H9 (cell line): ENCODE data around the gene PPP1R13B. TPM values are rescaled to one million over a fixed set of nuclear protein-coding genes. Genes with fewer than 3 reads are reported as not detected.
A peak's percentile ranks its signal among the peaks of the same experiment; 100 is the strongest.

Source experiments
- DNase-seq: peaks from one replicate; pipeline ENCODE4 v3.0.0-alpha.2; 2017
- H2AFZ ChIP-seq: one replicate; pipeline ENCODE4 v1.6.1; 2013; ENCODE audit warnings: mild to moderate bottlenecking, low read length, control low read depth, moderate library complexity
- H2AK5ac ChIP-seq: 2 replicates; pipeline ENCODE4 v1.6.1; 2013; ENCODE audit warnings: low read length, control low read depth, mixed read lengths; ENCODE audit not compliant: insufficient read length
- H2BK120ac ChIP-seq: one replicate; pipeline ENCODE4 v1.6.1; 2013; ENCODE audit warnings: low read depth, mild to moderate bottlenecking, low read length, control low read depth, inconsistent platforms; ENCODE audit not compliant: poor library complexity, severe bottlenecking
- H2BK12ac ChIP-seq: 2 replicates; pipeline ENCODE4 v1.6.1; 2013; ENCODE audit warnings: low read length, control low read depth, mixed read lengths, low read depth; ENCODE audit not compliant: insufficient read length
- H2BK15ac ChIP-seq: 2 replicates; pipeline ENCODE4 v1.6.1; 2013; ENCODE audit warnings: low read depth, low read length, control low read depth
- H2BK20ac ChIP-seq: one replicate; pipeline ENCODE4 v1.6.1; 2013; ENCODE audit warnings: low read depth, mild to moderate bottlenecking, low read length, control low read depth, inconsistent platforms; ENCODE audit not compliant: poor library complexity, severe bottlenecking
- H2BK5ac ChIP-seq: 2 replicates; pipeline ENCODE4 v1.6.1; 2013; ENCODE audit warnings: low read length, control low read depth, mixed read lengths; ENCODE audit not compliant: insufficient read length
- H3K14ac ChIP-seq: 2 replicates; pipeline ENCODE4 v1.6.1; 2013; ENCODE audit warnings: low read length, control low read depth; ENCODE audit not compliant: insufficient read depth
- H3K18ac ChIP-seq: 2 replicates; pipeline ENCODE4 v1.6.1; 2013; ENCODE audit warnings: low read depth, mild to moderate bottlenecking, mixed read lengths, low read length, control low read depth; ENCODE audit not compliant: insufficient read length
- H3K23ac ChIP-seq: 2 replicates; pipeline ENCODE4 v1.6.1; 2013; ENCODE audit warnings: low read length, control low read depth, mixed read lengths, low read depth; ENCODE audit not compliant: insufficient read length
- H3K23me2 ChIP-seq: 2 replicates; pipeline ENCODE4 v1.6.1; 2013; ENCODE audit warnings: low read depth, mild to moderate bottlenecking, mixed read lengths, low read length, control low read depth; ENCODE audit not compliant: insufficient read length, poor library complexity, severe bottlenecking
- H3K27ac ChIP-seq: 2 replicates; pipeline ENCODE4 v1.5.1; 2013; ENCODE audit warnings: low read length, control low read depth, mixed read lengths, low read depth; ENCODE audit not compliant: insufficient read length
- H3K27me3 ChIP-seq: 2 replicates; pipeline ENCODE4 v1.6.1; 2013; ENCODE audit warnings: low read length, control low read depth, inconsistent platforms; ENCODE audit not compliant: insufficient read depth
- H3K4ac ChIP-seq: 2 replicates; pipeline ENCODE4 v1.6.1; 2013; ENCODE audit warnings: low read depth, mild to moderate bottlenecking, control low read depth, inconsistent platforms, low read length, moderate library complexity
- H3K4me1 ChIP-seq: 2 replicates; pipeline ENCODE4 v1.6.1; 2013; ENCODE audit warnings: low read length, control low read depth, inconsistent platforms; ENCODE audit not compliant: insufficient read depth
- H3K4me2 ChIP-seq: 2 replicates; pipeline ENCODE4 v1.6.1; 2013; ENCODE audit warnings: low read length, control low read depth, mixed read lengths; ENCODE audit not compliant: insufficient read length, insufficient read depth
- H3K56ac ChIP-seq: 2 replicates; pipeline ENCODE4 v1.6.1; 2013; ENCODE audit warnings: low read depth, mild to moderate bottlenecking, mixed read lengths, low read length, control low read depth; ENCODE audit not compliant: insufficient read length
- H3K79me1 ChIP-seq: 2 replicates; pipeline ENCODE4 v1.6.1; 2013; ENCODE audit warnings: low read depth, mild to moderate bottlenecking, moderate library complexity, low read length, control low read depth, inconsistent platforms; ENCODE audit not compliant: insufficient read depth, poor library complexity, severe bottlenecking
- H3K79me2 ChIP-seq: 2 replicates; pipeline ENCODE4 v1.6.1; 2013; ENCODE audit warnings: low read length, control low read depth, inconsistent platforms; ENCODE audit not compliant: insufficient read depth
- H3K9ac ChIP-seq: 2 replicates; pipeline ENCODE4 v1.6.1; 2013; ENCODE audit warnings: low read length, control low read depth, mixed read lengths; ENCODE audit not compliant: insufficient read length; ENCODE audit errors: extremely low read depth
- H3K9me3 ChIP-seq: one replicate; pipeline ENCODE4 v1.6.1; 2013; ENCODE audit warnings: low read depth, low read length, inconsistent platforms; ENCODE audit not compliant: control insufficient read depth
- H3T11ph ChIP-seq: one replicate; pipeline ENCODE4 v1.6.1; 2013; ENCODE audit warnings: mild to moderate bottlenecking, low read length, control low read depth, inconsistent platforms
- H4K20me1 ChIP-seq: one replicate; pipeline ENCODE4 v1.6.1; 2013; ENCODE audit not compliant: control insufficient read depth, insufficient read length, insufficient read depth
- H4K5ac ChIP-seq: 2 replicates; pipeline ENCODE4 v1.6.1; 2013; ENCODE audit warnings: low read depth, mild to moderate bottlenecking, mixed read lengths, low read length, control low read depth; ENCODE audit not compliant: insufficient read length
- H4K8ac ChIP-seq: replicated peaks from 2 replicates; pipeline ENCODE4 v1.6.1; 2013; ENCODE audit warnings: low read length, control low read depth, mixed read lengths, low read depth; ENCODE audit not compliant: insufficient read length
- H4K91ac ChIP-seq: 2 replicates; pipeline ENCODE4 v1.6.1; 2013; ENCODE audit warnings: low read depth, mild to moderate bottlenecking, moderate library complexity, mixed read lengths, low read length, control low read depth; ENCODE audit not compliant: insufficient read length
- H3K27ac Mint-ChIP-seq, 3 experiments: 2 replicates in 2 of 3; 3 replicates in 1 of 3; pipeline ENCODE4 v1.8.0; 2020 to 2021; ENCODE audit warnings: mixed read lengths in 3 of 3, mild to moderate bottlenecking in 1 of 3, moderate library complexity in 1 of 3
- H3K27me3 Mint-ChIP-seq: 2 replicates; pipeline ENCODE4 v1.8.0; 2021; ENCODE audit warnings: low read depth, mild to moderate bottlenecking, moderate library complexity, mixed read lengths
- H3K36me3 Mint-ChIP-seq, 3 experiments: 2 replicates in 2 of 3; 3 replicates in 1 of 3; pipeline ENCODE4 v1.8.0; 2020 to 2021; ENCODE audit warnings: low read depth in 3 of 3, mixed read lengths in 3 of 3; ENCODE audit not compliant: insufficient read depth in 1 of 3
- H3K4me1 Mint-ChIP-seq, 2 experiments: 2 replicates each; pipeline ENCODE4 v1.8.0; 2020; ENCODE audit warnings: mixed read lengths in 2 of 2
- H3K4me3 Mint-ChIP-seq, 2 experiments: 2 replicates in 1 of 2; 3 replicates in 1 of 2; pipeline ENCODE4 v1.8.0; 2020 to 2021; ENCODE audit warnings: mild to moderate bottlenecking in 2 of 2, mixed read lengths in 2 of 2, moderate library complexity in 1 of 2
- H3K9me3 Mint-ChIP-seq, 2 experiments: 2 replicates in 1 of 2; 3 replicates in 1 of 2; pipeline ENCODE4 v1.8.0; 2020; ENCODE audit warnings: mild to moderate bottlenecking in 2 of 2, mixed read lengths in 2 of 2, moderate library complexity in 1 of 2
- CTCF ChIP-seq: fragments of 200-600 bp; sonication (generic); conservative IDR thresholded peaks from 3 replicates; pipeline ENCODE4 v1.8.0; 2021; ENCODE audit warnings: antibody characterized with exemption, mild to moderate bottlenecking
- WGBS: extraction: QIAGEN DNeasy Blood & Tissue Kit; methylation state at CpG from one replicate; pipeline ENCODE4 v1.1.7; 2013; ENCODE audit warnings: missing lambda C conversion rate, low lambda C conversion rate, mixed read lengths; ENCODE audit not compliant: insufficient read length; ENCODE audit errors: extremely low coverage; 5-methylcytosine and 5-hydroxymethylcytosine counted together
- total RNA-seq: library from RNA; stranded (reverse); gene quantifications from 2 replicates; pipeline ENCODE4 v1.2.1, GENCODE V29; 2021

PPP1R13B gene
- total RNA-seq, 1 experiment from 2014 or later = 6.0 TPM

DNA sequence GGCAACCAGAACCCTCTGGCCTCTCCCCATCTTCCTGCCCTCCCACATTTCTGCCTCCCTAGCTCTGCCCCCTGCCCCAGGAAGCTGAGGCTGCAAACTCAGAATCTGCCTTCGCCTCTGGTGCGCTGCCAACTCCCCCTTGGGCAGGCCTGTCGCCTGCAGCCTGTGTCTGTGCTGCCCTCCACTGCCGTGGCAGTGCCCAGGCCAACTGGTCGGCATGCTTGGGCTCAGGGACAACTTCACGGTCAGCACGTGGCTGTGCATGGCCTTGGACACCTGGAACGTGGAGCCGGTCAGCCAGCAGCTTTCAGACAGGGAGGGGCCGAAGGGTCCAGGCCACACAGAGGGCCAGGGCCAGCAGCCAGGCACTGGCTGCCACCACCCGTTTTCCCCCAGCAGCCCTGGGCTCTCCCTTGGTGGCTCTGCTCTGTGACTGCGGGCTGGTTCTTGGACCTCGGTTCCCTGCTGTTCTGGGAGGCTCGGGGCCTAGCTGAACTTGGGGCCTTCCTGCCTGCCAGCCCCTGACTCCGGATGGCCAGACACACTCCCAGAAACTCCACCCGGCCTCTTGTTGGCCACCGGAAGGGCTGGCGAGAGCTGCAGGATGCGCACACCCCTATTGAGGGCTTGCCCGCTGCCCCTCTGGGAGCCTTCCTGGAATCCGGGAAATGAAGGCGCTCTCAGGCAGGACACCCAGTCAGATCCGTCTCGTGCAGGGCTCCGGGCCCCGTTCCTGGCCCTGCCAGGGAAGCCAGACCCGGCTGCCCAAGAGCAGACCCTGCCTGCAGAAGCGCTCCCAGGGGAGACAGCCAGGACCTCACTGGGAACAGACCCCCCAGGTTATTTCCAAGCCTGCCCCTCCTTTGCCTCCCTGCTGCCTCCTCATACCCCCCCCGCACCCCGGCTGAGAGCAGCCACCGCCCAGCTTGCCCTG lies 34.2 kb upstream of the PPP1R13B start:
- Histone ChIP-seq H2BK120ac (no peak overlapping the region), H3K4me1 (peaks cover 3% of the 10 kb centered on the region; the same call in 1 of the 2 replicates), H3K4ac (no peak overlapping the region), H2BK5ac (no peak overlapping the region), H3K27ac (no peak overlapping the region), H3K56ac (no peak overlapping the region), H2AFZ (no peak overlapping the region), H3K9me3 (no peaks in the 10 kb centered on the region), H2BK20ac (no peak overlapping the region), H4K5ac (no peak overlapping the region), H4K91ac (no peak overlapping the region), H3K4me2 (no peak overlapping the region), H4K20me1 (no peaks in the 10 kb centered on the region), H3K79me1 (no peaks in the 10 kb centered on the region), H3K79me2 (no peaks in the 10 kb centered on the region), H3T11ph (no peak overlapping the region), H3K14ac (no peak overlapping the region), H2BK15ac (no peak overlapping the region), H2AK5ac (no peak overlapping the region), H3K23ac (no peak overlapping the region), H4K8ac (no peak overlapping the region), H3K18ac (no peak overlapping the region), H3K27me3 (no peaks in the 10 kb centered on the region), H3K9ac (no peak overlapping the region), H2BK12ac (no peak overlapping the region), H3K23me2 (no peaks in the 10 kb centered on the region)
- no peaks in the 10 kb centered on the region for H3K36me3 Mint-ChIP-seq
- no CpG with 5 or more reads among the region's 31 CpGs for WGBS
- H3K4me1 Mint-ChIP-seq = peaks cover 21 to 23% of the 10 kb centered on the region in 2 experiments
- no peak for DNase-seq
- no peak overlapping the region for H3K4me3 Mint-ChIP-seq
- no peak for TF ChIP-seq CTCF
- H3K9me3 Mint-ChIP-seq = no peaks in the 10 kb centered on the region
- peak overlapping the region in 1 of 3 experiments; percentile 52; a peak in 2 of 7 replicates for H3K27ac Mint-ChIP-seq
- peaks cover 5% of the 10 kb centered on the region; the same call in 1 of the 2 replicates for H3K27me3 Mint-ChIP-seq
